Measurements from ENCODE around the gene EXD3.

DNA sequence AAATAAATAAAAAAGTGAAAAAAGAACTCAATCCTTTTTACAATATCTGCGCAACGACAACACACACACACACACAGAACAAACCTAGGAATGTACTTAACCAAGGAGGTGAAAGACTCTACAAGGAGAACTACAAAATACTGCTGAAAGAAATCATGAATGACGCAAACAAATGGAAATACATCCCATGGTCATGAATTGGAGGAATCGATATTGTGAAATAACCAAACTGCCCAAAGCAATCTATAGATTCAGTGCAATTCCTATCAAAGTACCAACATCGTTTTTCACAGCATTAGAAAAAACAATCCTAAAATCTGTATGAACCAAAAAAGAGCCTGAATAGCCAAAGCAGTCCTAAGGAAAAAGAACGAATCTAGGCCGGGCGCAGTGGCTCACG lies 91.0 kb downstream of the EXD3 start:
- TF ChIP-seq, protein P1, sequence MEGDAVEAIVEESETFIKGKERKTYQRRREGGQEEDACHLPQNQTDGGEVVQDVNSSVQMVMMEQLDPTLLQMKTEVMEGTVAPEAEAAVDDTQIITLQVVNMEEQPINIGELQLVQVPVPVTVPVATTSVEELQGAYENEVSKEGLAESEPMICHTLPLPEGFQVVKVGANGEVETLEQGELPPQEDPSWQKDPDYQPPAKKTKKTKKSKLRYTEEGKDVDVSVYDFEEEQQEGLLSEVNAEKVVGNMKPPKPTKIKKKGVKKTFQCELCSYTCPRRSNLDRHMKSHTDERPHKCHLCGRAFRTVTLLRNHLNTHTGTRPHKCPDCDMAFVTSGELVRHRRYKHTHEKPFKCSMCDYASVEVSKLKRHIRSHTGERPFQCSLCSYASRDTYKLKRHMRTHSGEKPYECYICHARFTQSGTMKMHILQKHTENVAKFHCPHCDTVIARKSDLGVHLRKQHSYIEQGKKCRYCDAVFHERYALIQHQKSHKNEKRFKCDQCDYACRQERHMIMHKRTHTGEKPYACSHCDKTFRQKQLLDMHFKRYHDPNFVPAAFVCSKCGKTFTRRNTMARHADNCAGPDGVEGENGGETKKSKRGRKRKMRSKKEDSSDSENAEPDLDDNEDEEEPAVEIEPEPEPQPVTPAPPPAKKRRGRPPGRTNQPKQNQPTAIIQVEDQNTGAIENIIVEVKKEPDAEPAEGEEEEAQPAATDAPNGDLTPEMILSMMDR (conservative IDR thresholded peaks at IDR 0.05 in 1 of 2, IDR thresholded peaks at IDR 0.05 in 1 of 2; ENCODE audit: low read depth in 1 of 2, low read length in 2 of 2), result no peak
- no peak for TF ChIP-seq EZH2 (IDR thresholded peaks at IDR 0.05; ENCODE audit: low read length, missing control alignments)
